ENCODE measurements around the gene FADS6. TPM values are rescaled to one million over a fixed set of nuclear protein-coding genes. Genes with fewer than 3 reads are reported as not detected.

FADS6 gene
- total RNA-seq, 1 donor from 2014 or later, result not detected

DNA sequence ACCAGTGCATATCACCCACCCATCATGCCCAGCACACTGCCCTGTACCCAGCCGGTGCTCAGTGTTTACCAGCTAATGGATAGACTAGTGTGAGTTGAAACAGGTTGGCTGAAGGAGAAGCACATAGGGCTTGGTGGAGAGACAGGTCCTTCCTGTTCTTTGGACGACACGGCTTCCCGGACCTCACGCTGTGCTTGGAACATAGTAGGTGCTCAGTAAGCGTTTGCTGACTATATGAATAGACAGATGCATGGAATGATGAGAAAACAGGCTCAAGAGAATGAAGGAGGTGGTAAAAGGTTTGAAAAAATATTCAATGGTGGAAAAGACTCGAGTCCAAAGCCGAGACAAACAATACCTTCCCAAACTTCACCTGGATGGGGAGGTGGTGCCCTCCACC lies 6.8 kb upstream of the FADS6 start:
- DNase-seq, result no peak
- intact Hi-C loops (cut with DNase I), result no loop called here
- ATAC-seq (ENCODE audit: poor library complexity), result no peak

DNA sequence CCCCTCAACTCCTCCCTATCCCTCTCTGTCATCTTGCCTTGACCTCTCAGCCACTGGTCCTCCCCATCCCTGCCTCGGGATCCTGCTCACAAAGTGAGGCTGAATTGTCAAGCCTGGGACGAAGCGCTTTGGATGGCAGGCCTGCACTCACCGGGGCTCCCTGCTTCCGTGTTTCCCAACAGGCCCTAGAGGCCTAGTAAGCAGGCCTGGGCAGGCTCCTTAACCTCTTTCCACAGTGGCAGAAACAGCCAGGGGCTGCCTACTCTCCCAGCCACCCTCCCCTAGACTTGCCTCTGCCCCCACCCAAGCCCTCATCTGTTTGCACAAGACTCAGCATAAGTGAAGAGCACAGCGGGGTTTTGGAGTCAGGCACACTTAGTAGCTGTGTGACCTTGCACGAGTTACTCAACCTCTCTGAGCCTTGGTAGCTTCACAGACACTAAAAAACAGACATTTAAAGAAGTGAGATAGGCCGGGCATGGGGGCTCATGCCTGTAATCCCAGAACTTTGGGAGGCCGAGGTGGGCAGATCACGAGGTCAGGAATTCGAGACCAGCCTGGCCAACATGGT lies 5.0 kb upstream of the FADS6 start:
- intact Hi-C loops (cut with DNase I), result no loop called here
- DNase-seq, result no peak
- no peak for ATAC-seq (ENCODE audit: poor library complexity)

DNA sequence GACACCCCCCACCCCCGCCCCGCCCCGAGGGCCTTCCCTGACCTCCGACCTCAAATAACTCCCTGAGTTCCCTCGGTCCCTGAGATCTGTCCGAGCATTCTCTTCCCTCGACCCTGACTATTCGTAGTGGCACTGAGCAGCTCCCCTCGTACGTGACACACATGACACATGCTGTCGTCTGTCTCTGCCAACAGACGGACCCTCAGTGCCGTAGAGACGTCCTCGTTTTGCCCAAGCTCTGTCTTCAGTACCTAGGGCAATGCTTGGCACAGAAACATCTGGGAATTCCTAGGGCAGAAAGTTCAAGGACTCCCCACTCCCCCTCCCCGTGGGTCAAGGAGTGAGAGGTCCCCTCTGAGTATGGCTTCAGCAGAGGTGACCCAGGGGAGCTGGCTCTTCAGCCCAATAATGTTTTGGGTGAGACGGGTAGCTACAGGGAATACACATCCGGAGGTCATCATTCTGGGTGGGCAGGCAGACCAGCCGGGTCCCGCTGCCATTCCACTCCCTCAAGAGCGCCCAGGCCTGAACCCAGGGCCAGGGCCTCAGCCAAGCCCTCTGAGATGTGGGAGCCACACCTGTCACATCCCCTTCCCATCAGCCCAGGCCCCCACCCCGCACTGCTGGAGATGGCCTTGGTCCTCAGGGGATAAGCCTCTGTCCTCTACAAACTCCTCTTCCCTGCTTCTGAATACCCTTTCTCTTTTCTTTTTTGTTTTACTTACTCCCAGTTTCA lies 671 bp upstream of the FADS6 start:
- no peak for ATAC-seq (ENCODE audit: poor library complexity)
- DNase-seq, result no peak

DNA sequence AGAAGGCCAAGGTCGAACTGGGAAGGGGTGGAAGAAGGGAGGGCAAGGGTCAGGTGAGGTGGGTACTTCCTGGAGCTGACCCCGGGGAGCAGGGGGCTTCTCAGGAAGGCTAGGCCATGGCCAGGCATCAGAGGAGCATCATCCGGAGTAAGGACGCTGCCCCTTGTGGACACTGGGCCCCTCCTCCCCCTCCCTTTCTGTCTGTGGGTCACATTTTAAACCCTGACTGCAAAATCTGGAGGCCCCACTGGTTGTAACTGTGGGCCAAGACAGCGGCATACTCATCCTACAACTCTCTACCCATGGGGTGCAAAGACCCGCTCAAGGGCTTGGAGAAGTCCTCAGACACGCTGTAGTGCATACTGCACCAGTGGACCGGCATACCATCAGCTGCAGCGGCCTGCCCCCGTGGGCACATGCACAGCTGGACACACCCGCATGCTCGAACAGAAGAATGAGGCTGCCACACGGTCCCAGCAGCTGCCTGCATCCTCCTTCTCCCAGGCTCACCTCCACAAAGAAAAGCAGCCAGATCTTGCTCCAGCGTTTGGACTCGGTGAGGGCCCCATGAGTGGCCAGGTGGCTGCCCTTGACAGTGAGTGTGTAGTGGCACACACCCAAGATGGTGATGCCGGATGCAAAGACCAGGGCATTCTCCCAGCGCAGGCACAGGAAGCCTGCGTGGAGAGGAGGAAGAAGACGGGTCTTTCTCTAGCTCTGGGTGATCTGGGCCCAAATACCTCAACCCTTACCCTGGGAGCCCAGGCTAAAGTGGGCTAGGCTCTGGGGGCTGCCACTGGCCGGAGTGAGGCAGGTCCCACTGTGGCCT lies 1.2 kb downstream of the FADS6 start:
- ATAC-seq (ENCODE audit: poor library complexity) (no peak), DNase-seq (no peak)
- intact Hi-C loops (cut with DNase I), result no loop called here

More for the DNA sequence above, 671 bp upstream of the FADS6 start:
- intact Hi-C loops (cut with DNase I), result no loop called here

DNA sequence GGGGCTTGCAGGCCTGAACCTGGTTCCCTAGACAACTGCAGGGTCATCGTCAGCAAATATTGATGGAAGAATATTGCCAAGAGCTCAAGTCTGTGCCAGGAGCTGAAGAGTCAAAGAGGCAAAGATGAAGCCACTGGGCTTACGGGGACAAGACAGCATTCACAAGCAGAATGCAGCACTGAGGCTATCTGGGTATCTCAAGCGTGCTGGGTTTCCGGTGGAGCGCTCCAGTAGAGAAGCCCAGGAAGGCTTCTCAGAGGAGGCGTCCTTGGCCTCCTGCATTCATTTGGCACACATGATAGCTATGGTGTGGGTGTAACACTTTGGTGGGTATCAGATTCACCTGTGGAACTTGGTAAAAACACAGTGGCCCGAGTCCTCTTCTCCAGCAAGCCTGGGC lies 2.9 kb downstream of the FADS6 start:
- DNase-seq (no peak), ATAC-seq (ENCODE audit: poor library complexity) (no peak)
- intact Hi-C loops (cut with DNase I), result no loop called here

DNA sequence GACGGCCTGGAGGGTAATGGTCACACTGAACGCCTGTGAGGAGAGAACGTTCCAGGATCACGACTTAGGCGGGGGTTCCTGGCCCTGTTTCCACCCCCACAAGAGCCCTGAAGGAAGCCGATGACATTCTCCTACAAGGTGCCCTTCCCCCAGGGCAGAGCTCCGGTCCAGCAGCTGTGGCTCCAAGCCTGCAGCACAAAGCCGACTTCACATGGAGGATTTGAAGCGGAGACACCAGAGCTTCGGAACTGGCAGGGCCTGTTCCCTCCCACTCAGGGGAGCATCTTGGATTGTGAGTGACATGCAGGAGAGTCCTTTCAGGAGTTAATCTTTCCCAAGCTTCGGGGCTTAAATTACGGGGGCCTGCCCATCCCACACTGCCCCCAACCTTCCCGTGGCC lies 5.0 kb downstream of the FADS6 start:
- no peak for ATAC-seq (ENCODE audit: poor library complexity)
- intact Hi-C loops (cut with DNase I), result no loop called here
- DNase-seq, result peak; percentile 2

DNA sequence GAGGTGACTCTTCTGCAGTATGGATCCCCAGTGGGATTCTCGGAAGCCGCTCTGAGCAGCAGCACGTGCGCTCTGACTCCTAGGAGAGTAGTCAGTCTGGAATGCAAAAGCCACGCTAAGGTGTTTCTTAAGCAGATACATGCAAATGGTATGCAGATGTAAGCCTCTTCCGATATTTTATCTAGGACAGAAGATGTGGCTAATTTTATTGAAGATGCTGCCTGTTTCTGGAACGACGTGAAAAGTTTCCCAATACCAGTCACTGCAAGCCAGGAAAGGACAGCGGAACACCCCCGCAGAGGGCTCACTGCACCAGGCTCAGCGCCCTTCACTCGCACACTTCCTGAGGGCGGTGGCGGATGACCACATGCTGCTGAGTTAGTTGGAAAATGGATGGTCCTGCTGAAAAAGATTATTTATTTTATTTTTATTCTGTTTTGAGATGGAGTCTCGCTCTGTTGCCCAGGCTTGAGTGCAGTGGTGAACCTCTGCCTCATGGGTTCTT lies 10.1 kb downstream of the FADS6 start:
- DNase-seq (no peak), ATAC-seq (ENCODE audit: poor library complexity) (no peak)
- intact Hi-C loops (cut with DNase I), result no loop called here

DNA sequence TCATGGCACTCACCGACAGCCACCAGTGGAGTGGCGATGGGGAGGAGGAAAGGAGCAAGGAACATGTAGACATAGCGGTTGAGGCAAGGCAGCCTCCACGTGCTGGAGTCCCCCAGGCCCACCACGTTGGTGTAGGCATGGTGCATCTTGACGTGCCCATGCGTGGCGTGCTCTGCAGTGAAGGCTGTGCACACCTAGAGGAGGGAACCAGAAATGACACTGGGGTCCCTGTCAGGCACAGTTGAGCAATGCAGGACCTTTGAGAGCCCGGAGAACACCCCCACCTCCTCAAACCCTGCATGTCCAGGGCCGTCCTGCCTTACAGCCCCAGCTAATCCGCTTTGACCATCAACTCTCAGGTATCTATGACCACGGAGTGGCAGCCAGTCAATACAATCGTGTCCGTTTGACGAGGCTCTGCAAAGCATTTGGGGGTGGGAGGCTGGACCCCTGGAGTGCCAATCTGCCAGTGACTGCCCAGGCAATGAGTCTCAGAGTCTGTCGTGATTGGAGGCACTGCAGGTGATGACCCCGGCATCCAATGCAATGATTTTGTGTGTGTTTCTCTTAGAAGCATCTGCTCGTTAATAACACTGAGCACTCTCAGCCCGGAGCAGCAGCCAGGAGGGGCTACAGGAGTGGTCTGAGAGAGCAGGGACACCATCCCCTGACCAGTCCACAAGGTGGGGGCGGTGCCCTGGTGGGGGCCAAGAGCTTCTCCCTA lies 10.8 kb downstream of the FADS6 start:
- no peak for ATAC-seq (ENCODE audit: poor library complexity)
- DNase-seq, result no peak
- intact Hi-C loops (cut with DNase I), result no loop called here

DNA sequence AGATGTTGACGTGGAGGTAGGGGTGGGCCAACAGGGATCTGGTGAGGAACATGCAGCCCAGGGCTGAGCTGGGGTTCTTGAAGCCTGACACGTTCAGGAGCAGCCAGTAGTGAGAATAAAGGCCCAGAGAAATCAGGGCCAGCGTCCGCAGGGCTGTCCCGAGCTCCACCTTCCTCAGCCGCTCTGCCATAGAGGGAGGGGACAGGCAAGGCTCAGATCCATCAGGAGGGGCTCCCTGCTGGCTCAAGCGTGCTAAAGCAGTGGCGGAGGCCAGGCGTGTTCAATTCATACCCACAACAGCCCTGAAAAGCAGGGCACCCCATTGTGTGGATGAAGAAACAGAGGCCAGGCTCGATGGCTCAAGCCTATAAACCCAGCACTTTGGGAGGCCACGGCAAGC lies 12.4 kb downstream of the FADS6 start:
- DNase-seq (no peak), ATAC-seq (ENCODE audit: poor library complexity) (no peak)
- intact Hi-C loops (cut with DNase I), result no loop called here

DNA sequence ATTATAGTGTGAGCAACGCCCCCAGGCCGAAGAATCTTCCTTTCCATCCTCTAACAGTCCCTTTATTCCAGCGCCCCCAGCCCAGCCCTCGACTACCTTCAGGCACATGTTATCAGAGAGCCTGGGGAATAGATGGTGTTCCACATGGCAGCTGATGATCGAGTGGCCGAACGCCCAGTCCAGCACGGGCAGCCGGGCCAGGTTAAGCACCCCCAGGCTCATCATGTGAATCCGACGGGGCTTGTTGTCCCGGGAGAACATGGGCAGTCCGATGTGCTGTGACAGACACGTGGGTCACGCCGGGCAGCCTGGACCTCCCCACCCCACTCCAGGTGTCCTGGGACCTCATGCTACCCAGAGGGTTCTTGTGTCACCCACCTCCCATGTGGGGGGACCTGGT lies 14.1 kb downstream of the FADS6 start:
- intact Hi-C loops (cut with DNase I), result no loop called here
- ATAC-seq (ENCODE audit: poor library complexity) (no peak), DNase-seq (no peak)

DNA sequence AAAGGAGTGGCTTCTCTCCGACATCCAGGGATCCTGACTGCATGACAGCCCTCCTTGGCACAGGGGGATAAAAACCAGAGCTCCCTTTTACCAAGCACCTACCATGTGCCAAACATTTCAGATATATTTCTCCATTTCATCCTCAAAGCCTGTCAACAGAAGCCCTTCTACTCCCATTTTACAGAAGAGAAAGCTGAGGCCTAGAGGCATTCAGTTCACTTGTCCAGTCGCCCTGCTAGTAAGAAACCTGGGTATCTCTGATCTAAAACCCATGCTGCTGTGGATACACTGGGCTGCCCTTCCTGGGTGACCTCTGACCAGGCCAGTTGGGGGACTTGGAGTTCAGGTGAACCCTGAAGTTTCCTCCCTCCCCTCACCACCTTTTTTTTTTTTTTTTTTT lies 14.8 kb downstream of the FADS6 start:
- no peak for ATAC-seq (ENCODE audit: poor library complexity)
- no peak for DNase-seq
- intact Hi-C loops (cut with DNase I), result no loop called here

DNA sequence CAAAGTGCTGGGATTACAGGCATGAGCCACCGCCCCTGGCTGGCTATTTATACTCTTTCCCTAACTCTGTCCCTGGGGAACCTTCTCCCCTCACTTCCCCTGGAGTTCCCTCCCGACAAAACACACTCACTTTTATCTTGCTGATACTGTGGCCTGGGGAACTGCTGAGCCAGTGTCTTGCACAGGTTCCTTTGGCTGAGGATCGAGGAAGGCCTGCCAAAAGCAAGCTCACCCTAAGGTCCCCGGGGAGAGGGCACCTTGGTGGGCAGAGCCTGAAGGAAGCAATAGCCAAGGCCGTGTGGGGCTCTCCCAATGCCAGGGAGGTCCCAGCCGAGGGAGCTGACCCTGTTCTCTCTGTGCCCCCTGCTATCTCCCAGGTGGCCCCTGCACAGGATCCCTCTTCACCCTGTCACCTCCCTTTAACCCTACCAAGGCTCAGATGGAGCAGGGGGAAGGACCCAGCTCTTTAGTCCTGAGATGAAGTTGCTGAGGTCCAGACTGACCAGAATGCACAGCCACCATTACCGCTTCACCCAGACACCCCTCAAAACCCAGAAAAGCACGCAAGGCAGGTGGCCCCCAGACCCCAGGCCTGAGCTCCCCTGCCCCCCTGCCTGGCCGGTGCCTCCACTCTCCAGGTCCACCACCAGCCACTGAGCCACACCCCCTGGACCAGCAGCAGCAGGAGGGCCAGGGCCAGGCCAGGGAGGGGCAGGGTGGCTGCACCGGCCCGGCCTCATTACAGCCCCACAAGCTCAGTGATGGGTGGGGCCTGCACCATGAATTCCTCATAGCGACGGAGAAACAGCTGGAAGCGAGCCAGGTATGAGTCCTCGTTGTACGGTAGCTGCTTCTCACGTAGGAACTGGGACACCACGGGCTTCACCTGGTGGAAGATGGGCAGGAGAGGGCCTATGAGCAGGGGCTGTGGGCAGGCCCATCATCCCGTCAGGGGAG lies 15.6 kb downstream of the FADS6 start:
- intact Hi-C loops (cut with DNase I), result no loop called here
- ATAC-seq (ENCODE audit: poor library complexity), result no peak
- no peak for DNase-seq

DNA sequence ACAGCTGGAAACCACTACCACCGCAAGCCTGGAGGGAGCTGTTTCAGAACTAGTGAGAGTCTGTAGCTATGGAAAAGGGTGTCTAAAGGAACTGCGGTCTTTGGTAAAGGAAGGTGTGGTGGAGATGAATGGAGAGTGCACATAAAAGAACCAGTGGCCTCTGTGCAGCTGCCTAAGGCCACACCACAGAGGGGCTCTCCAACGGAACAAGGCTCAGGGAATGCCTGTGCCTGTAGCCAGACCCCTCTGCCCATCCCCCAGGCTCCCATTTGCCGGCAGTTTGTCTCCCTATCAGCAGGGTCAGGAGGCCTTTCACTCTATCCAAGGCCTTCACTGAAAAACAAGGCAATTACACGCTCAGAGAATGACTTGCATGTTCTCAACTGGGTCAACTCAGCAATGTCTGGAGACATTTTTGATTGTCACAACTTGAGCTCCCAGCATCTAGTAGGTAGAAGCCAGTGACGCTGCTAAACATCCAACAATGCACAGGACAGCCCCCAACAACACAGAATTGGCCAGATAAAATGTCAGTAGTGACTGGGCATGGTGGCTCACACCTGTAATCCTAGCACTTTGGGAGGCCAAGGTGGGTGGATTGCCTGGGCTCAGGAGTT lies 17.3 kb downstream of the FADS6 start:
- no peak for DNase-seq
- intact Hi-C loops (cut with DNase I), result no loop called here
- ATAC-seq (ENCODE audit: poor library complexity), result no peak

DNA sequence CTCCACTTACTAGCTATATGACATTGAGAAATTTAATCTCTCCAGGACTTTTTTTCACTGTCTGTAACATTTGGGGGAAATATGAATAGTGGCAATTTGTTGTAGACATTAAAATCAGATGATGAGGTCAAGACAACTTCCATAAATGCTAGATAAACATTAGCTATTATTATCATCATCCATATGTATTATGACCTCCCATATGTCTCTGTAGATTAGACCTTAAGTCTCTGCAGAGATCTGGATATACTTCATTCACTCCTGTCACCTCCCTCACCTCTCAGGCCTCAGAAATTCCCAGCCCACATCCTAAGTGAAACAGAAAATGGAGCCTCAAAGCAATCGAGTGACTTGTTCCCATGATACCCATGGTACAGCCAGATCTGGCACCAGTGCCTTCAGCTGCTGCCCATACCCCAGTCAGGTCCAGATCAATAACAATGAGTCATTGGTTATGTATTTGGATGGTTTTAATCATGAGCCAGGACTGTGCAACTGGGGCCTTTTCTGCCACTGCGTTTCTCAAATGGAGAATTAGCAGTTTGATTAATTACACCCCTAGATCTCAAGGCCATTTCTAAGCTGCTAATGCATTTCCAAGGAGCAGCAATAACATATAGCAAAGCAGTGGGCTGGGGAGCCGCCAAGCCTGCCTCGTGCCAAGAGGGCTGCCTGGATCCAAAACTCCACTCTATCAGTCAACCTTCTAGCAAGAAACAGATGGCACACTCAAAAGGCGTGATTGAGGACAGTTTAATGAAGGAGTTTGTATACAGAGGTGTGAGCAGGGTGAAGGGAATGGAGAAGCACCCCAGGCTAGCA lies 18.1 kb downstream of the FADS6 start:
- no peak for ATAC-seq (ENCODE audit: poor library complexity)
- intact Hi-C loops (cut with DNase I), result no loop called here
- DNase-seq, result no peak

DNA sequence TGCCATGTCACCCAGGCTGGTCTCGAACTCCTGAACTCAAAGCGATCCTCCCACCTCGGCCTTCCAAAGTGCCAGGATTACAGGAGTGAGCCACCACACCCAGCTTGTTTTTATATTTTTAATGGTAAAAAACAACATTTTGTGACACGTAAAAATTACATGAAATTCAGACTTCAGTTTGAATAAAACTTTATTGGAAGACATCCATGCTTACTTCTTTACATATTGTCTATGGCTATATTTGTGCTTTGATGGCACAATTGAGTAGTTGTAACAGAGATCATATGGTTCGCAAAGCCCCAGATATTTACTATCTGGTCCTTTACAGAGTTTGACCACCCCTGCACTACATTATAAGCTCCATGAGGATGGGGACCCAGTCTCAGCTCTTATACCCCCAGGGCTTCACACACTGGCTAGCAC lies 18.8 kb downstream of the FADS6 start:
- no peak for ATAC-seq (ENCODE audit: poor library complexity)
- DNase-seq, result no peak
- intact Hi-C loops (cut with DNase I), result no loop called here

DNA sequence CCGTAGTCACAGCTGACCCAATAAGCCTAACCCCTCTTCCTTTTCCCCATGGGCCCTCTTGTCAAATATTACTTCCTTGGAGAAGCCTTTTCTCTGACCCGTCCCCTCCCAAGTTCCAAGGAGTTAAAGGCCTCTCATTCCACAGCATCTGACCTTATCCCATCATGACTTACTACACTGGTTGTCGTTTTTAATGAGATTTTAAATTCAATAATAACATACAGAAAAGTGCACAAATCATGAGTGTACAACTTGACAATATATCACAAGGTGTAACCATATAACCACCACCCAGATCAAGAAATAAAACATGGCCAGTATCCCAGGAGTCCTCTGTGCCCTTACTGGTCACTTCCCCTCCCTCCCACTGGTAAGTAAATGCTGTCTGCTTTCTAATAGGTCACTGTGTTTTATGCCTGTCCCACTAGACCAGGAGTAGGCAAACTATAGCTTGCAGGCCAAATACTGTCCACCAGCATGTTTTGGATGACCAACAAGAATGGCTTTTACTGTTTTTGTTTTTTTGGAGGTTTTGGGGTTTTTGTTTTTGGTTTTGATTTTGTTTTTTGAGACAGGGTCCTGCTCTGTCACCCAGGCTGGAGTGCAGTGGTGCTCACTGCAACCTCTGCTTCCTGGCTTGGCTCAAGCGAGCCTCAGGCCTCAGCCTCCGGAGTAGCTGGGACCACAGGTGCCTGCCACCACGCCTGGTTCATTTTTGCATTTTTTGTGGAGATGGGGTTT lies 19.4 kb downstream of the FADS6 start:
- DNase-seq, result no peak
- no peak for ATAC-seq (ENCODE audit: poor library complexity)
- intact Hi-C loops (cut with DNase I), result no loop called here
